ENCODE measurements around the gene ASPSCR1. TPM values are rescaled to one million over a fixed set of nuclear protein-coding genes. Genes with fewer than 3 reads are reported as not detected.

ASPSCR1 gene
- total RNA-seq, 1 experiment from 2014 or later = 54.9 TPM

DNA sequence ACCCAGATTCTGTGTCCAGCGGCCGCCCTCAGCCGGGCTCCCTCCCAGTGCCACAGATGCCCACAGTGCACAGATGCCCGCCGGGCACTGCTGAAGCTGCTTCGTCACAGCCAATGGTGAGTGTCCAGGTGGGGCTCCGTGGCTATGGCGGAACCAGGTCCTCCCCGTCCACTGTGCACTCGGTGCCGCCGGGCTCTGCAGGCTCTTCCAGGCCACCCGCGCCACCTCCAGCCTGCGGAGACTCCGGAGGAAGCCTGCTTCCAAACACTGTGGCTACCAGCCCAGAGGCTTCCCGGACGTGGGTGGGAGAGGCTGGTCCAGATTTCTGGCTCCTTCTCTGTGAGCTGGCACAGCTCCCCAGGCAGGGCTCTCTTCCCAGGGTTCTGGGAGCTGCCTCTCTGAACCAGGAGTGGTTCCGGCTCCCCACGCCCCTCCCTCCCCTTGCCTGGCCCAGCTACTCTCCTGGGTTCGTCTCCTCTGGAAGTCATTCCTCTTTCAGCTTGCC is 37.5 kb upstream of the ASPSCR1 start:
- Histone ChIP-seq H3K27ac (no peak overlapping the region), H3K79me2 (ENCODE audit: low read depth) (no peaks in the 10 kb centered on the region), H3K4me3 (no peak overlapping the region), H4K20me1 (ENCODE audit: insufficient read depth) (no peaks in the 10 kb centered on the region), H3K27me3 (ENCODE audit: insufficient read depth, low read depth) (no peaks in the 10 kb centered on the region), H3K36me3 (ENCODE audit: low read depth) (no peaks in the 10 kb centered on the region), H3K9me3 (ENCODE audit: insufficient read depth, low read depth) (no peaks in the 10 kb centered on the region), H2AFZ (no peak overlapping the region), H3K4me1 (replicated peaks; ENCODE audit: insufficient read depth) (no peaks in the 10 kb centered on the region), H3K9me2 (ENCODE audit: insufficient read depth) (no peaks in the 10 kb centered on the region), H3F3A (ENCODE audit: insufficient read depth, low read depth) (no peaks in the 10 kb centered on the region), H3K4me2 (no peak overlapping the region)
- ChIA-PET POLR2A (ENCODE audit: unreplicated experiment) (no interaction called here), CTCF (interaction anchor here (0.5 to 0.9 kb wide), 2 partner anchors 13 to 31 kb away, joined by 3 to 5 read pairs; partner anchors contain the start of gene MAFG)
- no TSS peak for BruUV-seq (replicated peaks)
- TF ChIP-seq EZH2 (IDR thresholded peaks at IDR 0.05; ENCODE audit: low read depth) = no peak
- TF ChIP-seq, protein P1, sequence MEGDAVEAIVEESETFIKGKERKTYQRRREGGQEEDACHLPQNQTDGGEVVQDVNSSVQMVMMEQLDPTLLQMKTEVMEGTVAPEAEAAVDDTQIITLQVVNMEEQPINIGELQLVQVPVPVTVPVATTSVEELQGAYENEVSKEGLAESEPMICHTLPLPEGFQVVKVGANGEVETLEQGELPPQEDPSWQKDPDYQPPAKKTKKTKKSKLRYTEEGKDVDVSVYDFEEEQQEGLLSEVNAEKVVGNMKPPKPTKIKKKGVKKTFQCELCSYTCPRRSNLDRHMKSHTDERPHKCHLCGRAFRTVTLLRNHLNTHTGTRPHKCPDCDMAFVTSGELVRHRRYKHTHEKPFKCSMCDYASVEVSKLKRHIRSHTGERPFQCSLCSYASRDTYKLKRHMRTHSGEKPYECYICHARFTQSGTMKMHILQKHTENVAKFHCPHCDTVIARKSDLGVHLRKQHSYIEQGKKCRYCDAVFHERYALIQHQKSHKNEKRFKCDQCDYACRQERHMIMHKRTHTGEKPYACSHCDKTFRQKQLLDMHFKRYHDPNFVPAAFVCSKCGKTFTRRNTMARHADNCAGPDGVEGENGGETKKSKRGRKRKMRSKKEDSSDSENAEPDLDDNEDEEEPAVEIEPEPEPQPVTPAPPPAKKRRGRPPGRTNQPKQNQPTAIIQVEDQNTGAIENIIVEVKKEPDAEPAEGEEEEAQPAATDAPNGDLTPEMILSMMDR (conservative IDR thresholded peaks at IDR 0.05) = no peak
- intact Hi-C loops (cut with micrococcal nuclease; ENCODE audit: unreplicated experiment) = no loop called here
- no peak for DNase-seq

DNA sequence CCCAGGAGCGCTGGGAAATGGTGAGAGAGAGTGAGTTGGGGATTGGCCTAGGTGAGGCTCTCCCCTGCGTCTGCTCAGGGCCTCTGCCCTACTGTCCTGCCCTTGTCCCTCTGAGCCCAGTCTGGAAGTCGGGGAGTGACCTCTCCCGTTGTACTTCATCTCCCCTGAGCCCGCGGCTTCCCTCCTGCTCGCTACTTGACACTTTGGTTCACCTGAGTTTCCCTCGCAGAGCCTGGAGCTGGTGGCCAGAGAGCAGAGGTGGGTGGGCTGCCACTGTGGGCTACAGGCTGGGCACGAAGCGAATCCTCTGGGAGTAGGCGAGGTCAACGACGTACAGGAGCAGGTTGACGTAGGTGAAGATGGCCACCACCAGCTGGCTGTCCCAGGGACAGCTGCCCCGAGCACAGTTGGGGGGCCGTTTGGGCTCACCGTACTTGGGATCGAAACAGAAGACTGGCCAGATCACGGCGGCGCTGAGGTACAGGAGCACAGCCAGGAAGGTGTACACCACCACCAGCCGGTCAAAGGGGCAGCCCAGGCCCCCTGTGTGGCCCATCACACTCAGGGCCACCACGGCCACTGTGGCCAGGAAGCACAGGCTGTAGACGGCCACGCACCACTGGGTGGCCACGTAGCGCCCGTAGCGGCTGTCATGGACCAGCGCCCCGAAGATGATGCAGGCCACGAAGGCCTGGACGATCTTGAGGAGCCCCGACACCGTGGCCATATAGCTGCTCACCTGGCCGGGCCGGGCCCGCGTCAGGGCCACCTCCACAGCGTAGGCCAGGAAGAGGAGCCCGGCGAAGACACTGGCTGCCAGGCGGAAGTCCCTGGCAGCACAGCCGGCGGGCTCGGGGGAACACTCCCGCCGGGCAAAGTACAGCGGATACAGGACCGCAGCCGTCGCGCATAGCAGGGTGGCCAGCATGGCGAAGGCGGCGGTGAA is 36.6 kb upstream of the ASPSCR1 start:
- Histone ChIP-seq H3K4me1 (replicated peaks; ENCODE audit: insufficient read depth) (no peaks in the 10 kb centered on the region), H3K36me3 (ENCODE audit: low read depth) (no peaks in the 10 kb centered on the region), H4K20me1 (ENCODE audit: insufficient read depth) (no peaks in the 10 kb centered on the region), H3K27me3 (ENCODE audit: insufficient read depth, low read depth) (no peaks in the 10 kb centered on the region), H3K9me2 (ENCODE audit: insufficient read depth) (no peaks in the 10 kb centered on the region), H3K79me2 (ENCODE audit: low read depth) (no peaks in the 10 kb centered on the region), H2AFZ (no peak overlapping the region), H3K4me3 (no peak overlapping the region), H3K4me2 (no peak overlapping the region), H3F3A (ENCODE audit: insufficient read depth, low read depth) (no peaks in the 10 kb centered on the region), H3K9me3 (ENCODE audit: insufficient read depth, low read depth) (no peaks in the 10 kb centered on the region), H3K27ac (no peak overlapping the region)
- intact Hi-C loops (cut with micrococcal nuclease; ENCODE audit: unreplicated experiment) = no loop called here
- DNase-seq = no peak
- ChIA-PET CTCF (interaction anchor here (0.9 kb wide), 1 partner anchor 13 kb away, joined by 3 read pairs; the partner anchor contains the start of gene MAFG), POLR2A (ENCODE audit: unreplicated experiment) (no interaction called here)
- no TSS peak for BruUV-seq (replicated peaks)
- TF ChIP-seq, protein P1 (conservative IDR thresholded peaks at IDR 0.05) = no peak
- no peak for TF ChIP-seq EZH2 (IDR thresholded peaks at IDR 0.05; ENCODE audit: low read depth)

DNA sequence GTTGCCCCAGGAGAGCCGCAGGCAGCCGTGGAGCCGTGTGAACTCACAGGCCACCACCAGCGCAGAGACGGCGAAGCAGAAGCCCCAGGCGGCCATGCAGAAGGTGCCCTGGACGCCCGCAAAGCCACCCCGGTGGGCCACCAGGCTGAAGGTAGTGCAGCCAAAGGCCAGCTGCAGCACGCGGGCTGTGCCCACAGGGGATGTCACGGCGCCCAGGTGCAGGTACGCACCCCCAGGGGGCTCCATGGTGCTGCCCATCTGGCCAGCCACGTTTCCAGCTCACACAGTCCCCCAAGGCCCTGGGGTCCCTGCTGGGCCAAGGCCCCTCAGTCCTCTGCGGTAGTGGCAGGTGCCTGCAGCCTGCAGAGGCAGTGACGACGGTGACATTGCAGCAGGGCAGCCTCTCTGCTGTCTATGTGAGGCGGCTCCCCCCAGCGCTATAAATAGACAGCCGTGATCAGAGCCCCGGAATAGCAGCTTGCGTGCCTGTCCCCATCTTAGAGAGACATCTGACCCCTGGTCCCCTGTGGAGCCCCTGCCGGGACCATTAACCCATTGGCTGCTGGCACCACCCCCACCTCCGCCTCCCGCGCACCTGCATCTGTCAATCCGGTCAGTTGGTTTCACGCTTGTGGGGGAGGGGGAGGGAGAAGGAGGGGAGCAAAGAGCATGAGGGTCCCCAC is 35.8 kb upstream of the ASPSCR1 start:
- Histone ChIP-seq H2AFZ (no peak overlapping the region), H3K4me3 (no peak overlapping the region), H3K4me2 (no peak overlapping the region), H4K20me1 (ENCODE audit: insufficient read depth) (no peaks in the 10 kb centered on the region), H3K9me3 (ENCODE audit: insufficient read depth, low read depth) (no peaks in the 10 kb centered on the region), H3K27me3 (ENCODE audit: insufficient read depth, low read depth) (no peaks in the 10 kb centered on the region), H3K9me2 (ENCODE audit: insufficient read depth) (no peaks in the 10 kb centered on the region), H3K36me3 (ENCODE audit: low read depth) (no peaks in the 10 kb centered on the region), H3F3A (ENCODE audit: insufficient read depth, low read depth) (no peaks in the 10 kb centered on the region), H3K4me1 (replicated peaks; ENCODE audit: insufficient read depth) (no peaks in the 10 kb centered on the region), H3K27ac (no peak overlapping the region), H3K79me2 (ENCODE audit: low read depth) (no peaks in the 10 kb centered on the region)
- ChIA-PET CTCF (no interaction called here), POLR2A (ENCODE audit: unreplicated experiment) (no interaction called here)
- no peak for DNase-seq
- TF ChIP-seq EZH2 (IDR thresholded peaks at IDR 0.05; ENCODE audit: low read depth) = no peak
- intact Hi-C loops (cut with micrococcal nuclease; ENCODE audit: unreplicated experiment) = no loop called here
- no TSS peak for BruUV-seq (replicated peaks)
